ENCODE results near the gene FERMT3. TPM values are rescaled to one million over a fixed set of nuclear protein-coding genes. Genes with fewer than 3 reads are reported as not detected.

FERMT3 gene
- total and polyA plus RNA-seq, 2 of the 13 experiments (the other 11 are each of a cell fraction or from before 2014, with no cell fraction given) = 0.29 TPM; not detected in 1

GRCh38 chr11:64268025-64268892, 61.7 kb downstream of the FERMT3 start (continued):
- no peak for TF ChIP-seq NCOA1 (CRISPR knock-in tag; IDR thresholded peaks at IDR 0.05)
- TF ChIP-seq KMT2B (CRISPR knock-in tag; IDR thresholded peaks at IDR 0.05) = no peak
- 0 out of 2 replicates have a peak, but pooled peaks have one; percentile 24 for TF ChIP-seq HNRNPL (IDR thresholded peaks at IDR 0.05; ENCODE audit: low read depth, low read length)
- no peak for TF ChIP-seq NFKB2 (CRISPR knock-in tag; IDR thresholded peaks at IDR 0.05; ENCODE audit: borderline replicate concordance)
- TF ChIP-seq NR3C1 (CRISPR knock-in tag; IDR thresholded peaks at IDR 0.05) = no peak
- 0 out of 2 replicates have a peak, but pooled peaks have one; percentile 9 for TF ChIP-seq PCBP1 (IDR thresholded peaks at IDR 0.05; ENCODE audit: borderline replicate concordance, low read depth, low read length)
- no peak for TF ChIP-seq ZBTB7B (CRISPR knock-in tag; IDR thresholded peaks at IDR 0.05)
- peak; percentile 47 for TF ChIP-seq KLF12 (CRISPR knock-in tag; IDR thresholded peaks at IDR 0.05; ENCODE audit: borderline replicate concordance)
- no peak for TF ChIP-seq NCOA2 (CRISPR knock-in tag; IDR thresholded peaks at IDR 0.05)
- no peak for TF ChIP-seq ZNF205 (CRISPR knock-in tag; IDR thresholded peaks at IDR 0.05)
- TF ChIP-seq ZIK1 (CRISPR knock-in tag; IDR thresholded peaks at IDR 0.05; ENCODE audit: borderline replicate concordance, low read depth) = no peak
- TF ChIP-seq CHCHD3 (CRISPR knock-in tag; IDR thresholded peaks at IDR 0.05) = no peak
- TF ChIP-seq RBM22 (optimal IDR thresholded peaks at IDR 0.05; ENCODE audit: low read length) = peak; percentile 13
- no peak for TF ChIP-seq KAT7 (CRISPR knock-in tag; IDR thresholded peaks at IDR 0.05; ENCODE audit: borderline replicate concordance)
- TF ChIP-seq ZNF430 (CRISPR knock-in tag; IDR thresholded peaks at IDR 0.05) = no peak
- TF ChIP-seq AGO2 (optimal IDR thresholded peaks at IDR 0.05; ENCODE audit: low read depth, low read length) = peak; percentile 26
- TF ChIP-seq CENPBD1 (CRISPR knock-in tag; IDR thresholded peaks at IDR 0.05; ENCODE audit: borderline replicate concordance, low read depth) = no peak
- TF ChIP-seq ZNF879 (CRISPR knock-in tag; IDR thresholded peaks at IDR 0.05) = no peak
- TF ChIP-seq ZNF589 (CRISPR knock-in tag; conservative IDR thresholded peaks at IDR 0.05) = no peak
- no peak for TF ChIP-seq SP4 (CRISPR knock-in tag; IDR thresholded peaks at IDR 0.05)
- TF ChIP-seq ZNF629 (CRISPR knock-in tag; conservative IDR thresholded peaks at IDR 0.05) = peak; percentile 94
- no peak for TF ChIP-seq SMARCE1 (IDR thresholded peaks at IDR 0.05; ENCODE audit: borderline replicate concordance)
- TF ChIP-seq STAT6 (CRISPR knock-in tag; IDR thresholded peaks at IDR 0.05; ENCODE audit: borderline replicate concordance) = no peak
- no peak for TF ChIP-seq IRF1 (CRISPR knock-in tag; IDR thresholded peaks at IDR 0.05; ENCODE audit: low read depth)
- TF ChIP-seq AKAP8 (CRISPR knock-in tag; IDR thresholded peaks at IDR 0.05) = no peak
- 0 out of 2 replicates have a peak, but pooled peaks have one; percentile 13 for TF ChIP-seq ZNF737 (CRISPR knock-in tag; IDR thresholded peaks at IDR 0.05; ENCODE audit: borderline replicate concordance)
- TF ChIP-seq ZBTB38 (CRISPR knock-in tag; IDR thresholded peaks at IDR 0.05) = 0 out of 2 replicates have a peak, but pooled peaks have one; percentile 29
- TF ChIP-seq HNF4A (CRISPR knock-in tag; IDR thresholded peaks at IDR 0.05) = no peak
- no peak for TF ChIP-seq ZNF496 (CRISPR knock-in tag; IDR thresholded peaks at IDR 0.05; ENCODE audit: insufficient replicate concordance)
